ENCODE measurements around the gene SEC24D.

GRCh38 chr4:118826723-118827444 lies 9.0 kb downstream of the SEC24D start:
- no peak for TF ChIP-seq CTCF (conservative IDR thresholded peaks at IDR 0.05; ENCODE audit: low read length)
- TF ChIP-seq EZH2phosphoT487 (IDR thresholded peaks at IDR 0.05; ENCODE audit: borderline replicate concordance): no peak
